ENCODE measurements around the gene DMRTC2. TPM values are rescaled to one million over a fixed set of nuclear protein-coding genes. Genes with fewer than 3 reads are reported as not detected.

The DMRTC2 gene
- polyA plus RNA-seq (ENCODE audit: low read depth in 6 of 6), result not detected

GRCh38 chr19:41845001-41845050 is at the start of gene DMRTC2:
Gene DMRTC2, plus strand, starts transcription at chr19:41845042. Its CDS starts 2,387 bp downstream, at chr19:41847429.
- no peak for DNase-seq
- no peak within 1 kb of the TSS for H3K4me3 Mint-ChIP-seq
- H3K9me3 Mint-ChIP-seq, result peaks cover 0 to 9% (median 2%) of the 10 kb centered on the region in 7 donors
- no peak for ATAC-seq (ENCODE audit: low read depth in 2 of 2)
- peaks cover 4 to 20% (median 20%) of the 10 kb centered on the region in 3 donors for H3K27me3 Mint-ChIP-seq
- H3K4me1 Mint-ChIP-seq, result no peaks in the 10 kb centered on the region
- H3K27ac Mint-ChIP-seq, result peak within 1 kb of the TSS in 2 of 6 donors; percentile 80 to 92
- H3K36me3 Mint-ChIP-seq, result peaks cover 0 to 12% of the 10 kb centered on the region in 2 donors

- peaks cover 10 to 33% (median 30%) of the 10 kb centered on the region in 3 donors for H3K27me3 Mint-ChIP-seq
- peaks cover 2 to 12% (median 8%) of the 10 kb centered on the region in 3 donors for H3K4me1 Mint-ChIP-seq
- H3K4me3 Mint-ChIP-seq, result no peak within 1 kb of the TSS
- no peaks in the 10 kb centered on the region for H3K36me3 Mint-ChIP-seq
- no peaks in the 10 kb centered on the region for H3K9me3 Mint-ChIP-seq
- no peak within 1 kb of the TSS for H3K27ac Mint-ChIP-seq
- ATAC-seq (ENCODE audit: low read depth in 2 of 2) (no peak), DNase-seq (no peak)
Measured at GRCh38 chr19:41796362-41796761, 48.5 kb upstream of the DMRTC2 start, which contains the start of gene CEACAM3. Gene CEACAM3, plus strand, starts transcription at chr19:41796587. Its CDS starts 91 bp downstream, at chr19:41796678.

- ATAC-seq (ENCODE audit: low read depth in 2 of 2), result no peak
- H3K9me3 Mint-ChIP-seq, result no peaks in the 10 kb centered on the region
- peaks cover 10 to 30% (median 25%) of the 10 kb centered on the region in 3 donors for H3K27me3 Mint-ChIP-seq
- H3K4me3 Mint-ChIP-seq, result no peak overlapping the region
- H3K4me1 Mint-ChIP-seq, result peaks cover 7 to 17% (median 14%) of the 10 kb centered on the region in 3 donors
- no peaks in the 10 kb centered on the region for H3K36me3 Mint-ChIP-seq
- no peak for DNase-seq
- no peak overlapping the region for H3K27ac Mint-ChIP-seq
Measured at GRCh38 chr19:41796901-41797300, 47.9 kb upstream of the DMRTC2 start.

- Mint-ChIP-seq H3K27ac (peak overlapping the region in 1 of 6 donors; percentile 60), H3K36me3 (no peaks in the 10 kb centered on the region)
Measured at GRCh38 chr19:41799444-41800000, 45.3 kb upstream of the DMRTC2 start.

GRCh38 chr19:41801031-41801430 is 43.8 kb upstream of the DMRTC2 start:
- Mint-ChIP-seq H3K9me3 (no peaks in the 10 kb centered on the region), H3K4me3 (peak overlapping the region in 3 of 8 donors; percentile 32 to 45 (median 38))
- no peak for ATAC-seq (ENCODE audit: low read depth in 2 of 2)

More at GRCh38 chr19:41799444-41800000, 45.3 kb upstream of the DMRTC2 start:
- no peaks in the 10 kb centered on the region for H3K9me3 Mint-ChIP-seq
- no peak for ATAC-seq (ENCODE audit: low read depth in 2 of 2)
- H3K4me3 Mint-ChIP-seq, result no peak overlapping the region
- peaks cover 5 to 16% (median 12%) of the 10 kb centered on the region in 3 donors for H3K27me3 Mint-ChIP-seq
- peaks cover 23 to 34% (median 30%) of the 10 kb centered on the region in 3 donors for H3K4me1 Mint-ChIP-seq
- DNase-seq, result no peak

GRCh38 chr19:41801792-41802211 is 43.0 kb upstream of the DMRTC2 start:
- H3K27ac Mint-ChIP-seq, result peak overlapping the region; percentile 76 to 94 (median 86)
- H3K4me1 Mint-ChIP-seq, result peaks cover 28 to 37% (median 30%) of the 10 kb centered on the region in 3 donors
- H3K4me3 Mint-ChIP-seq, result peak overlapping the region in 6 of 8 donors; percentile 23 to 83 (median 62)
- no peaks in the 10 kb centered on the region for H3K36me3 Mint-ChIP-seq
- H3K27me3 Mint-ChIP-seq, result no peaks in the 10 kb centered on the region
- ATAC-seq (ENCODE audit: low read depth in 2 of 2) (peak; percentile 89 to 90), DNase-seq (peak; percentile 48)
- H3K9me3 Mint-ChIP-seq, result no peaks in the 10 kb centered on the region

More at GRCh38 chr19:41801031-41801430, 43.8 kb upstream of the DMRTC2 start:
- H3K36me3 Mint-ChIP-seq, result no peaks in the 10 kb centered on the region
- peak overlapping the region in 5 of 6 donors; percentile 33 to 94 (median 76) for H3K27ac Mint-ChIP-seq
- peaks cover 28 to 37% (median 30%) of the 10 kb centered on the region in 3 donors for H3K4me1 Mint-ChIP-seq
- no peak for DNase-seq
- H3K27me3 Mint-ChIP-seq, result peaks cover 0 to 6% (median 5%) of the 10 kb centered on the region in 3 donors

- DNase-seq, result peak; percentile 27
- peak overlapping the region; percentile 51 to 94 (median 87) for H3K27ac Mint-ChIP-seq
- no peaks in the 10 kb centered on the region for H3K27me3 Mint-ChIP-seq
- H3K4me1 Mint-ChIP-seq, result peaks cover 28 to 37% (median 30%) of the 10 kb centered on the region in 3 donors
- no peaks in the 10 kb centered on the region for H3K9me3 Mint-ChIP-seq
- peak; percentile 63 to 68 for ATAC-seq (ENCODE audit: low read depth in 2 of 2)
- no peaks in the 10 kb centered on the region for H3K36me3 Mint-ChIP-seq
- peak overlapping the region in 5 of 8 donors; percentile 4 to 57 (median 23) for H3K4me3 Mint-ChIP-seq
Measured at GRCh38 chr19:41802770-41803169, 42.1 kb upstream of the DMRTC2 start.

- H3K4me1 Mint-ChIP-seq, result peaks cover 30 to 37% (median 30%) of the 10 kb centered on the region in 3 donors
- H3K27ac Mint-ChIP-seq, result peak overlapping the region in 3 of 6 donors; percentile 17 to 76 (median 74)
- H3K4me3 Mint-ChIP-seq, result peak overlapping the region in 1 of 8 donors; percentile 22
- H3K36me3 Mint-ChIP-seq, result no peaks in the 10 kb centered on the region
- no peaks in the 10 kb centered on the region for H3K9me3 Mint-ChIP-seq
- ATAC-seq (ENCODE audit: low read depth in 2 of 2), result no peak
- H3K27me3 Mint-ChIP-seq, result no peaks in the 10 kb centered on the region
- DNase-seq, result peak; percentile 14
Measured at GRCh38 chr19:41804336-41804735, 40.5 kb upstream of the DMRTC2 start.

- H3K36me3 Mint-ChIP-seq, result no peaks in the 10 kb centered on the region
- ATAC-seq (ENCODE audit: low read depth in 2 of 2), result no peak
- H3K27me3 Mint-ChIP-seq, result no peaks in the 10 kb centered on the region
- peaks cover 38 to 45% (median 41%) of the 10 kb centered on the region in 3 donors for H3K4me1 Mint-ChIP-seq
- no peak for DNase-seq
- H3K9me3 Mint-ChIP-seq, result no peaks in the 10 kb centered on the region
- H3K27ac Mint-ChIP-seq, result no peak overlapping the region
- H3K4me3 Mint-ChIP-seq, result no peak overlapping the region
Measured at GRCh38 chr19:41807176-41807575, 37.7 kb upstream of the DMRTC2 start.

GRCh38 chr19:41808663-41809566 is 35.9 kb upstream of the DMRTC2 start:
- peaks cover 30 to 34% (median 32%) of the 10 kb centered on the region in 3 donors for H3K4me1 Mint-ChIP-seq
- H3K9me3 Mint-ChIP-seq, result no peaks in the 10 kb centered on the region
- H3K4me3 Mint-ChIP-seq, result no peak overlapping the region
- H3K36me3 Mint-ChIP-seq, result no peaks in the 10 kb centered on the region
- no peak for ATAC-seq (ENCODE audit: low read depth in 2 of 2)
- peak overlapping the region in 1 of 6 donors; percentile 37 for H3K27ac Mint-ChIP-seq
- DNase-seq, result no peak
- H3K27me3 Mint-ChIP-seq, result no peaks in the 10 kb centered on the region

- Mint-ChIP-seq H3K4me3 (no peak overlapping the region), H3K9me3 (no peaks in the 10 kb centered on the region), H3K4me1 (peaks cover 22 to 28% (median 27%) of the 10 kb centered on the region in 3 donors), H3K27me3 (no peaks in the 10 kb centered on the region), H3K36me3 (no peaks in the 10 kb centered on the region), H3K27ac (peak overlapping the region in 2 of 6 donors; percentile 59 to 70)
- no peak for DNase-seq
- no peak for ATAC-seq (ENCODE audit: low read depth in 2 of 2)
Measured at GRCh38 chr19:41810301-41810700, 34.5 kb upstream of the DMRTC2 start.

GRCh38 chr19:41811036-41811435 is 33.8 kb upstream of the DMRTC2 start:
- Mint-ChIP-seq H3K27ac (peak overlapping the region in 4 of 6 donors; percentile 5 to 84 (median 54)), H3K27me3 (no peaks in the 10 kb centered on the region), H3K4me1 (peaks cover 18 to 27% (median 24%) of the 10 kb centered on the region in 3 donors), H3K36me3 (no peaks in the 10 kb centered on the region), H3K9me3 (no peaks in the 10 kb centered on the region), H3K4me3 (peak overlapping the region in 4 of 8 donors; percentile 11 to 64 (median 20))
- ATAC-seq (ENCODE audit: low read depth in 2 of 2) (peak; percentile 87 to 91), DNase-seq (peak; percentile 23)

GRCh38 chr19:41811981-41812380 is 32.9 kb upstream of the DMRTC2 start:
- H3K9me3 Mint-ChIP-seq, result no peaks in the 10 kb centered on the region
- no peaks in the 10 kb centered on the region for H3K27me3 Mint-ChIP-seq
- no peak for ATAC-seq (ENCODE audit: low read depth in 2 of 2)
- H3K4me1 Mint-ChIP-seq, result peaks cover 18 to 27% (median 24%) of the 10 kb centered on the region in 3 donors
- peak overlapping the region in 2 of 6 donors; percentile 16 to 59 for H3K27ac Mint-ChIP-seq
- no peaks in the 10 kb centered on the region for H3K36me3 Mint-ChIP-seq
- DNase-seq, result no peak
- H3K4me3 Mint-ChIP-seq, result no peak overlapping the region

Measured in naive B cell (primary cell).